Heart right ventricle (tissue), 16 donors: Measurements from ENCODE around the gene IL1R2. TPM values are rescaled to one million over a fixed set of nuclear protein-coding genes. Genes with fewer than 3 reads are reported as not detected.

Experiments used
- ATAC-seq, 8 donors: fragments of 200-7000 bp; cut with Tn5 transposase; one replicate each; pipeline ENCODE4 v1.9.1; 2020; ENCODE audit warnings: mild to moderate bottlenecking in 8 of 8, moderate library complexity in 8 of 8, moderate number of reproducible peaks in 1 of 8
- DNase-seq, 2 donors: peaks; one replicate each; pipeline ENCODE4 v3.0.0-alpha.2; 2020
- H3K27ac ChIP-seq, 10 donors: fragments of 200-600 bp; sonication (generic) in 2 of 10; one replicate each; pipeline versions ENCODE4 v1.5.0 to v1.8.0; 2020 to 2022; ENCODE audit warnings: mild to moderate bottlenecking in 3 of 10
- H3K27me3 ChIP-seq, 7 donors: fragments of 200-600 bp; one replicate each; pipeline ENCODE4 v1.8.0; 2021 to 2022; ENCODE audit warnings: mild to moderate bottlenecking in 2 of 7
- H3K36me3 ChIP-seq, 9 donors: fragments of 200-600 bp; sonication (generic) in 1 of 9; one replicate each; pipeline versions ENCODE4 v1.5.0 to v1.8.0; 2020 to 2022; ENCODE audit warnings: mild to moderate bottlenecking in 2 of 9
- H3K4me1 ChIP-seq, 9 donors: fragments of 200-600 bp; sonication (generic) in 1 of 9; one replicate each; pipeline versions ENCODE4 v1.5.0 to v1.8.0; 2020 to 2022; ENCODE audit warnings: mild to moderate bottlenecking in 4 of 9
- H3K4me3 ChIP-seq, 10 donors: fragments of 200-600 bp; sonication (generic) in 2 of 10; one replicate each; pipeline versions ENCODE4 v1.5.0 to v1.8.0; 2020 to 2022; ENCODE audit warnings: mild to moderate bottlenecking in 7 of 10, moderate library complexity in 2 of 10
- H3K9me3 ChIP-seq, 11 donors: fragments of 200-600 bp in 10 of 11; sonication (generic) in 2 of 11; one replicate each; pipeline versions ENCODE4 v1.5.0 to v1.8.0; 2013 to 2022; ENCODE audit warnings: mild to moderate bottlenecking in 2 of 11, control low read depth in 1 of 11, moderate library complexity in 1 of 11
- CTCF ChIP-seq, 9 donors: fragments of 200-600 bp; sonication (generic) in 2 of 9; IDR thresholded peaks; one replicate each; pipeline versions ENCODE4 v1.5.0 to v1.8.0; 2021 to 2022; ENCODE audit warnings: antibody characterized with exemption in 9 of 9, mild to moderate bottlenecking in 5 of 9, moderate library complexity in 1 of 9
- WGBS, 2 donors: extraction: QIAGEN DNeasy Blood & Tissue Kit; methylation state at CpG; one replicate each; pipeline ENCODE4 v1.1.7; 2013; ENCODE audit warnings: inconsistent platforms in 1 of 2; 5-methylcytosine and 5-hydroxymethylcytosine counted together
- intact Hi-C, 10 donors: fragments of 100-400 bp; cut with DNase I; formaldehyde crosslinking; loops; one replicate each; pipeline versions ENCODE4 v1.11.1 to v1.14.2; 2022
- polyA plus RNA-seq, 2 donors: library from polyadenylated mRNA; stranded (reverse); fragments of 200-250 nt; gene quantifications; one replicate each; pipeline ENCODE4 v1.2.3, GENCODE V29; 2013
- total RNA-seq, 10 donors: library from RNA; stranded (reverse); fragmentation: NEBNext Ultra II Directional in 3 of 10; extraction: Animal tissue kit (Norgen Biotek cat#: 25700) in 3 of 10; gene quantifications; one replicate each; pipeline versions ENCODE4 v1.2.1 to v1.2.4, GENCODE V29; 2021 to 2023
- donor health status: Arrhythmogenic right ventricular cardiomyopathy.
- donor health status: ischemic (EF 13 %, LVEDD 7.1; RV severe dilation, severe dysfunction).
- donor health status: healthy with polysubstance abuse.
- donor health status: DM: no; HTN: yes; CAD: no.
- donor health status: DM: no; HTN: no; CAD: no.
- donor health status: ischemic (EF 25% LVEDD 6.9; RV normal size, moderate dysfunction).
- donor health status: ischemic (EF 25% LVEDD 5.7; RV mildly dilated, moderate dysfunction).
- donor health status: healthy.
- donor health status: DM: yes; HTN: yes; CAD: no.
- donor health status: Ischemic cardiomyopathy.
- donor health status: ischemic (EF 35%, LVEDD 5.7; RV mildly dilated, moderate dysfunction).
- donor health status: nonischemic (EF 11% LVEDD 7.7; RV severe dilation, severe dysfunction).
- donor health status: DM: yes; HTN: yes; CAD: no.
- donor health status: PGD.
- donor health status: ischemic (EF 29% LVEDD 5.4; RV normal size, mild dysfunction).
- donor health status: nonischemic (EF 23%, LVEDD 6.1; RV moderate dilation, normal function).

IL1R2 gene
- total and polyA plus RNA-seq, 12 donors: 0.34 to 9.4 (median 1.5) TPM; not detected in 2

DNA sequence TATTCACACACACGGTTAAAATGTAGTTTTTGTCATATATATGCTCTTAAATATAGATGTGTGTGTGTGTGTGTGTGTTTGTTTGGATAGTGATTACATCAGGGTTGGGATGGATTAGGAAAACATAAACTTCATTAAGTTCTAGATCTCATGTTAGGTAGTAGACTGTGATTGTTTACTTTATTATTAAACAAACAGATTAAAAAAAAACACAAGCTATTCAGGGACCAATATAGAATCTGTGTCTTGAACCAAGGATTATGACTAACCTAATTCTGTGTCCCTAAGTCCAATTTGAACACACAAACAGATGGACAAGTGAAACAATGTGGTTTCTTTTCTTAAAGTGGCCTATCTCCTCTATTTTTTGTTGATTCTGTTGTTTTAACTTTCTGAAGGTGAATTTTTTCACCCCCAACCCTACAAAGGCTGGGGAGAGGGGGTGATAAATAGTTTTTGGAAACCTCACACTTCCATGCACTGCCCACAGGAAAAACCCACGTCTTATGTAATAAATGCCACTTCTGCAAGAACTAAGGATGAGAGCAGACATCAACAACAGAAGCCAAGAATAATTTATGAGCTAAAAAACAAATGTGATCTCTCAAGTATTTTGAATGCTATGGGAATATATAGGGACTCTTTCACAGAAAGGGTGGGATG is 40.7 kb downstream of the IL1R2 start:
- H3K9me3 ChIP-seq: peaks cover 0 to 4% (median 0%) of the 10 kb centered on the region in 11 donors
- no peak for DNase-seq
- no peak for TF ChIP-seq CTCF (IDR thresholded peaks at IDR 0.05)
- no peak for ATAC-seq
- peaks cover 0 to 4% (median 0%) of the 10 kb centered on the region in 9 donors for H3K36me3 ChIP-seq
- H3K27me3 ChIP-seq: no peaks in the 10 kb centered on the region
- peak overlapping the region in 7 of 10 donors; percentile 51 to 87 (median 66) for H3K27ac ChIP-seq
- 66 to 73% methylated on average over 2 of the region's 2 CpGs for WGBS, 2 donors
- intact Hi-C loops: no loop called here
- no peak overlapping the region for H3K4me3 ChIP-seq
- H3K4me1 ChIP-seq: peaks cover 0 to 76% (median 30%) of the 10 kb centered on the region in 9 donors

- peak; percentile 63 to 80 (median 70) for ATAC-seq
- Histone ChIP-seq H3K27me3 (no peaks in the 10 kb centered on the region), H3K4me3 (peak overlapping the region in 1 of 10 donors; percentile 20), H3K36me3 (no peaks in the 10 kb centered on the region), H3K4me1 (peaks cover 0 to 76% (median 30%) of the 10 kb centered on the region in 9 donors), H3K27ac (peak overlapping the region; percentile 15 to 87 (median 56)), H3K9me3 (peaks cover 0 to 4% (median 0%) of the 10 kb centered on the region in 11 donors)
- intact Hi-C loops: no loop called here
- peak; percentile 33 to 64 for DNase-seq
- WGBS, 2 donors: 65 to 69% methylated on average over 10 of the region's 10 CpGs
- TF ChIP-seq CTCF (IDR thresholded peaks at IDR 0.05): peak in 1 of 9 donors; percentile 14
Measured at GRCh38 chr2:102033031-102033749, 41.4 kb downstream of the IL1R2 start.

GRCh38 chr2:102033750-102034682 is 42.3 kb downstream of the IL1R2 start:
- Histone ChIP-seq H3K4me1 (peaks cover 0 to 74% (median 27%) of the 10 kb centered on the region in 9 donors), H3K27ac (peak overlapping the region in 9 of 10 donors; percentile 15 to 87 (median 55)), H3K36me3 (no peaks in the 10 kb centered on the region), H3K4me3 (no peak overlapping the region), H3K27me3 (no peaks in the 10 kb centered on the region), H3K9me3 (peaks cover 0 to 4% (median 0%) of the 10 kb centered on the region in 11 donors)
- TF ChIP-seq CTCF (IDR thresholded peaks at IDR 0.05): no peak
- no peak for DNase-seq
- WGBS, 2 donors: 79 to 81% methylated on average over 9 of the region's 9 CpGs
- intact Hi-C loops: no loop called here
- peak in 3 of 8 donors; percentile 16 to 44 (median 28) for ATAC-seq
